ENCODE data around the gene NCKAP5. TPM values are rescaled to one million over a fixed set of nuclear protein-coding genes. Genes with fewer than 3 reads are reported as not detected.

The NCKAP5 gene
- total RNA-seq, 1 donor from 2014 or later: 0.20 TPM

DNA sequence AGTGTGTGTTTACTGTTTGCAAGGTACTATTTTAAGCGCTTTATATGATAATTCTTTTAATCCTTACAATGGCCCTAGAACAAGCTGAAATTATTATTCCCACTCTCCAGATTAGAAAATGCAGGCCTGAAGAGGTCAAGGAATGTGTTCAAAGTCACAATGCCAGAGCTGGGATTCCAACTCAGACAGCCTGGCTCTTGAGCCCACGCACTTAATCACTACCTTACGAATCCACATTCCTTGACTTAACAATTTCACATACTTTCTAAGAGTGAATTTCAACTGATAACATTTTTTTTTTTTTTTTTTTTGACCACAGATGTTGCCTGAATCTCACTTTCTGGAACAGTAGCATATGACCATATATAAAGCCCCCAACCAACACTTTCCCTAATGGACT lies 400.3 kb downstream of the NCKAP5 start:
- Mint-ChIP-seq H3K9me3 (ENCODE audit: unreplicated experiment) (no peaks in the 10 kb centered on the region), H3K27ac (ENCODE audit: unreplicated experiment) (no peak overlapping the region), H3K4me3 (ENCODE audit: unreplicated experiment) (no peak overlapping the region), H3K27me3 (ENCODE audit: unreplicated experiment) (no peaks in the 10 kb centered on the region), H3K4me1 (ENCODE audit: low read depth, unreplicated experiment) (peaks cover 12% of the 10 kb centered on the region), H3K36me3 (ENCODE audit: unreplicated experiment) (no peaks in the 10 kb centered on the region)
- DNase-seq: no peak
- TF ChIP-seq CTCF (IDR thresholded peaks at IDR 0.05; ENCODE audit: partially characterized antibody, unreplicated experiment): no peak

- H3K9me3 Mint-ChIP-seq (ENCODE audit: unreplicated experiment): no peaks in the 10 kb centered on the region
- H3K36me3 Mint-ChIP-seq (ENCODE audit: unreplicated experiment): no peaks in the 10 kb centered on the region
- H3K4me3 Mint-ChIP-seq (ENCODE audit: unreplicated experiment): no peak overlapping the region
- H3K27ac Mint-ChIP-seq (ENCODE audit: unreplicated experiment): no peak overlapping the region
- DNase-seq: no peak
- no peaks in the 10 kb centered on the region for H3K27me3 Mint-ChIP-seq (ENCODE audit: unreplicated experiment)
- TF ChIP-seq CTCF (IDR thresholded peaks at IDR 0.05; ENCODE audit: partially characterized antibody, unreplicated experiment): no peak
- peaks cover 12% of the 10 kb centered on the region for H3K4me1 Mint-ChIP-seq (ENCODE audit: low read depth, unreplicated experiment)
Measured at GRCh38 chr2:133167223-133167622, 401.0 kb downstream of the NCKAP5 start.

GRCh38 chr2:133166031-133166430 lies 402.2 kb downstream of the NCKAP5 start:
- no peak for TF ChIP-seq CTCF (IDR thresholded peaks at IDR 0.05; ENCODE audit: partially characterized antibody, unreplicated experiment)
- Mint-ChIP-seq H3K27me3 (ENCODE audit: unreplicated experiment) (no peaks in the 10 kb centered on the region), H3K36me3 (ENCODE audit: unreplicated experiment) (no peaks in the 10 kb centered on the region), H3K4me1 (ENCODE audit: low read depth, unreplicated experiment) (peaks cover 12% of the 10 kb centered on the region), H3K4me3 (ENCODE audit: unreplicated experiment) (no peak overlapping the region), H3K9me3 (ENCODE audit: unreplicated experiment) (no peaks in the 10 kb centered on the region), H3K27ac (ENCODE audit: unreplicated experiment) (no peak overlapping the region)
- no peak for DNase-seq

- Mint-ChIP-seq H3K4me1 (ENCODE audit: low read depth, unreplicated experiment) (no peaks in the 10 kb centered on the region), H3K27ac (ENCODE audit: unreplicated experiment) (no peak overlapping the region), H3K36me3 (ENCODE audit: unreplicated experiment) (no peaks in the 10 kb centered on the region), H3K4me3 (ENCODE audit: unreplicated experiment) (no peak overlapping the region), H3K9me3 (ENCODE audit: unreplicated experiment) (no peaks in the 10 kb centered on the region), H3K27me3 (ENCODE audit: unreplicated experiment) (no peaks in the 10 kb centered on the region)
- no peak for TF ChIP-seq CTCF (IDR thresholded peaks at IDR 0.05; ENCODE audit: partially characterized antibody, unreplicated experiment)
- DNase-seq: no peak
Measured at GRCh38 chr2:133163111-133163510, 405.2 kb downstream of the NCKAP5 start.

DNA sequence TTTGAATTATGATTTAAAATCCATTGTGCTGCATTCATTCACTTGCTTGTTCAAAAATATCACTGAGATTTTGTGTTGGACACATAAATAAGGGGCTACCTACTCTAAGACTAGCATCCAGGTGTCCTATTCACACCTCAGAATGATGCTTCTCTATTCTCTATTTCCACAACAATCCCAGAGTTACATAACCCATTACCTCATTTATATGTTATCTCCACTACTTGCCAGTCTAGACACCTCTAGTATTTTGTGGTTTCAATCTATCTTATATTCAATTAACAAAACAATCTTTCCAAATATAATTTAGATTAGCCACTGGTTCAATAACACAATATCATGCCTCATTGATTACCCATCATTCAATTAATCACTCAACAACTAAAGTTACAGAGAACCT lies 409.8 kb downstream of the NCKAP5 start:
- Mint-ChIP-seq H3K9me3 (ENCODE audit: unreplicated experiment) (no peaks in the 10 kb centered on the region), H3K4me3 (ENCODE audit: unreplicated experiment) (no peak overlapping the region), H3K36me3 (ENCODE audit: unreplicated experiment) (no peaks in the 10 kb centered on the region), H3K4me1 (ENCODE audit: low read depth, unreplicated experiment) (no peaks in the 10 kb centered on the region), H3K27me3 (ENCODE audit: unreplicated experiment) (no peaks in the 10 kb centered on the region), H3K27ac (ENCODE audit: unreplicated experiment) (no peak overlapping the region)
- no peak for TF ChIP-seq CTCF (IDR thresholded peaks at IDR 0.05; ENCODE audit: partially characterized antibody, unreplicated experiment)
- no peak for DNase-seq
